ENCODE results near the gene EDN3. TPM values are rescaled to one million over a fixed set of nuclear protein-coding genes. Genes with fewer than 3 reads are reported as not detected.

EDN3 gene
- total and polyA plus RNA-seq, 2 experiments from 2014 or later, result 0.13 to 0.17 TPM

DNA sequence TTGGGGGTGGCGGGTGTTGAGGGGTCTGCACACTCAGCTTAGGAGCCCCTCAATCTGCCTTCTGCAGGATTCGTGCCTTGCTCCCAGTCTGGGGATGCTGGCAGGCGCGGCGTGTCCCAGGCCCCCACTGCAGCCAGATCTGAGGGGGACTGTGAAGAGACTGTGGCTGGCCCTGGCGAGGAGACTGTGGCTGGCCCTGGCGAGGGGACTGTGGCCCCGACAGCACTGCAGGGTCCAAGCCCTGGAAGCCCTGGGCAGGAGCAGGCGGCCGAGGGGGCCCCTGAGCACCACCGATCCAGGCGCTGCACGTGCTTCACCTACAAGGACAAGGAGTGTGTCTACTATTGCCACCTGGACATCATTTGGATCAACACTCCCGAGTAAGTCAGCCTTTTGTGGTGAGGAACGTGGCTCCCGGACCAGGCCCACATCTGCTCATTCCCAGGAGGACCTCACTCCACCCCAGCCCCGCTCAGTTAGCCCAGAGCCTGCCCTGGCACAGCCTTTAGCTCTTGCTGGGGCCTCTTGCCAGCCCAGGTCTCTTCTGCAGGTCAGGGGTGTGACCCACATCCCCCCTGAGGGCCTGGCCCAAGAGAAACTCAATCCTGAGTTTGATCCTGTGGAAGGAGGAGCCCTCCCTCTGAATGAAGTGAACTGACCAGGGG lies 1.1 kb downstream of the EDN3 start:
- ATAC-seq (peak; percentile 13; the same call in 2 of the 3 replicates), DNase-seq (ENCODE audit: low spot score) (no peak)
- Histone ChIP-seq H3K4me3 (peak overlapping the region; percentile 65), H3K27ac (ENCODE audit: low read depth) (no peak overlapping the region), H2AFZ (peak overlapping the region; percentile 98), H3K36me3 (ENCODE audit: insufficient read depth) (no peaks in the 10 kb centered on the region), H3K9me2 (ENCODE audit: insufficient read depth) (peaks cover 6% of the 10 kb centered on the region; the same call in 1 of the 2 replicates), H3F3A (replicated peaks; ENCODE audit: low read depth) (no peaks in the 10 kb centered on the region), H3K4me2 (peak overlapping the region; percentile 83), H3K27me3 (ENCODE audit: insufficient read depth) (peaks cover 59% of the 10 kb centered on the region), H3K4me1 (ENCODE audit: insufficient read depth) (no peaks in the 10 kb centered on the region), H4K20me1 (replicated peaks; ENCODE audit: insufficient read depth) (no peaks in the 10 kb centered on the region), H3K79me2 (replicated peaks; ENCODE audit: insufficient read depth) (no peaks in the 10 kb centered on the region)
- H3K27me3 Mint-ChIP-seq (ENCODE audit: insufficient read depth, low read depth, poor library complexity), result peaks cover 53% of the 10 kb centered on the region
- H3K4me3 Mint-ChIP-seq, result peak overlapping the region; percentile 68; the same call in 1 of the 3 replicates
- no peaks in the 10 kb centered on the region for H3K4me1 Mint-ChIP-seq
- no peak overlapping the region for H3K27ac Mint-ChIP-seq
- H3K9me3 Mint-ChIP-seq, result no peaks in the 10 kb centered on the region
- TF ChIP-seq ZNF331 (CRISPR knock-in tag; IDR thresholded peaks at IDR 0.05; ENCODE audit: low read depth) (no peak), STAT1 (IDR thresholded peaks at IDR 0.05; ENCODE audit: unreplicated experiment) (no peak), EZH2phosphoT487 (IDR thresholded peaks at IDR 0.05; ENCODE audit: unreplicated experiment) (no peak), ZNF114 (CRISPR knock-in tag; IDR thresholded peaks at IDR 0.05) (no peak), CREB1 (CRISPR knock-in tag; IDR thresholded peaks at IDR 0.05; ENCODE audit: low read depth) (no peak), POLR2AphosphoS5 (IDR thresholded peaks at IDR 0.05; ENCODE audit: low read depth) (no peak), NANOG (IDR thresholded peaks at IDR 0.05; ENCODE audit: borderline replicate concordance) (no peak), JUNB (IDR thresholded peaks at IDR 0.05; ENCODE audit: unreplicated experiment) (no peak), EZH2 (IDR thresholded peaks at IDR 0.05; ENCODE audit: low read depth, unreplicated experiment) (no peak)
- TF ChIP-seq, protein P1, sequence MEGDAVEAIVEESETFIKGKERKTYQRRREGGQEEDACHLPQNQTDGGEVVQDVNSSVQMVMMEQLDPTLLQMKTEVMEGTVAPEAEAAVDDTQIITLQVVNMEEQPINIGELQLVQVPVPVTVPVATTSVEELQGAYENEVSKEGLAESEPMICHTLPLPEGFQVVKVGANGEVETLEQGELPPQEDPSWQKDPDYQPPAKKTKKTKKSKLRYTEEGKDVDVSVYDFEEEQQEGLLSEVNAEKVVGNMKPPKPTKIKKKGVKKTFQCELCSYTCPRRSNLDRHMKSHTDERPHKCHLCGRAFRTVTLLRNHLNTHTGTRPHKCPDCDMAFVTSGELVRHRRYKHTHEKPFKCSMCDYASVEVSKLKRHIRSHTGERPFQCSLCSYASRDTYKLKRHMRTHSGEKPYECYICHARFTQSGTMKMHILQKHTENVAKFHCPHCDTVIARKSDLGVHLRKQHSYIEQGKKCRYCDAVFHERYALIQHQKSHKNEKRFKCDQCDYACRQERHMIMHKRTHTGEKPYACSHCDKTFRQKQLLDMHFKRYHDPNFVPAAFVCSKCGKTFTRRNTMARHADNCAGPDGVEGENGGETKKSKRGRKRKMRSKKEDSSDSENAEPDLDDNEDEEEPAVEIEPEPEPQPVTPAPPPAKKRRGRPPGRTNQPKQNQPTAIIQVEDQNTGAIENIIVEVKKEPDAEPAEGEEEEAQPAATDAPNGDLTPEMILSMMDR (conservative IDR thresholded peaks at IDR 0.05; ENCODE audit: low read depth in 2 of 2), result no peak
- TF ChIP-seq, protein P2, sequence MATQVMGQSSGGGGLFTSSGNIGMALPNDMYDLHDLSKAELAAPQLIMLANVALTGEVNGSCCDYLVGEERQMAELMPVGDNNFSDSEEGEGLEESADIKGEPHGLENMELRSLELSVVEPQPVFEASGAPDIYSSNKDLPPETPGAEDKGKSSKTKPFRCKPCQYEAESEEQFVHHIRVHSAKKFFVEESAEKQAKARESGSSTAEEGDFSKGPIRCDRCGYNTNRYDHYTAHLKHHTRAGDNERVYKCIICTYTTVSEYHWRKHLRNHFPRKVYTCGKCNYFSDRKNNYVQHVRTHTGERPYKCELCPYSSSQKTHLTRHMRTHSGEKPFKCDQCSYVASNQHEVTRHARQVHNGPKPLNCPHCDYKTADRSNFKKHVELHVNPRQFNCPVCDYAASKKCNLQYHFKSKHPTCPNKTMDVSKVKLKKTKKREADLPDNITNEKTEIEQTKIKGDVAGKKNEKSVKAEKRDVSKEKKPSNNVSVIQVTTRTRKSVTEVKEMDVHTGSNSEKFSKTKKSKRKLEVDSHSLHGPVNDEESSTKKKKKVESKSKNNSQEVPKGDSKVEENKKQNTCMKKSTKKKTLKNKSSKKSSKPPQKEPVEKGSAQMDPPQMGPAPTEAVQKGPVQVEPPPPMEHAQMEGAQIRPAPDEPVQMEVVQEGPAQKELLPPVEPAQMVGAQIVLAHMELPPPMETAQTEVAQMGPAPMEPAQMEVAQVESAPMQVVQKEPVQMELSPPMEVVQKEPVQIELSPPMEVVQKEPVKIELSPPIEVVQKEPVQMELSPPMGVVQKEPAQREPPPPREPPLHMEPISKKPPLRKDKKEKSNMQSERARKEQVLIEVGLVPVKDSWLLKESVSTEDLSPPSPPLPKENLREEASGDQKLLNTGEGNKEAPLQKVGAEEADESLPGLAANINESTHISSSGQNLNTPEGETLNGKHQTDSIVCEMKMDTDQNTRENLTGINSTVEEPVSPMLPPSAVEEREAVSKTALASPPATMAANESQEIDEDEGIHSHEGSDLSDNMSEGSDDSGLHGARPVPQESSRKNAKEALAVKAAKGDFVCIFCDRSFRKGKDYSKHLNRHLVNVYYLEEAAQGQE (IDR thresholded peaks at IDR 0.05; ENCODE audit: unreplicated experiment), result no peak
- TF ChIP-seq, protein P3, sequence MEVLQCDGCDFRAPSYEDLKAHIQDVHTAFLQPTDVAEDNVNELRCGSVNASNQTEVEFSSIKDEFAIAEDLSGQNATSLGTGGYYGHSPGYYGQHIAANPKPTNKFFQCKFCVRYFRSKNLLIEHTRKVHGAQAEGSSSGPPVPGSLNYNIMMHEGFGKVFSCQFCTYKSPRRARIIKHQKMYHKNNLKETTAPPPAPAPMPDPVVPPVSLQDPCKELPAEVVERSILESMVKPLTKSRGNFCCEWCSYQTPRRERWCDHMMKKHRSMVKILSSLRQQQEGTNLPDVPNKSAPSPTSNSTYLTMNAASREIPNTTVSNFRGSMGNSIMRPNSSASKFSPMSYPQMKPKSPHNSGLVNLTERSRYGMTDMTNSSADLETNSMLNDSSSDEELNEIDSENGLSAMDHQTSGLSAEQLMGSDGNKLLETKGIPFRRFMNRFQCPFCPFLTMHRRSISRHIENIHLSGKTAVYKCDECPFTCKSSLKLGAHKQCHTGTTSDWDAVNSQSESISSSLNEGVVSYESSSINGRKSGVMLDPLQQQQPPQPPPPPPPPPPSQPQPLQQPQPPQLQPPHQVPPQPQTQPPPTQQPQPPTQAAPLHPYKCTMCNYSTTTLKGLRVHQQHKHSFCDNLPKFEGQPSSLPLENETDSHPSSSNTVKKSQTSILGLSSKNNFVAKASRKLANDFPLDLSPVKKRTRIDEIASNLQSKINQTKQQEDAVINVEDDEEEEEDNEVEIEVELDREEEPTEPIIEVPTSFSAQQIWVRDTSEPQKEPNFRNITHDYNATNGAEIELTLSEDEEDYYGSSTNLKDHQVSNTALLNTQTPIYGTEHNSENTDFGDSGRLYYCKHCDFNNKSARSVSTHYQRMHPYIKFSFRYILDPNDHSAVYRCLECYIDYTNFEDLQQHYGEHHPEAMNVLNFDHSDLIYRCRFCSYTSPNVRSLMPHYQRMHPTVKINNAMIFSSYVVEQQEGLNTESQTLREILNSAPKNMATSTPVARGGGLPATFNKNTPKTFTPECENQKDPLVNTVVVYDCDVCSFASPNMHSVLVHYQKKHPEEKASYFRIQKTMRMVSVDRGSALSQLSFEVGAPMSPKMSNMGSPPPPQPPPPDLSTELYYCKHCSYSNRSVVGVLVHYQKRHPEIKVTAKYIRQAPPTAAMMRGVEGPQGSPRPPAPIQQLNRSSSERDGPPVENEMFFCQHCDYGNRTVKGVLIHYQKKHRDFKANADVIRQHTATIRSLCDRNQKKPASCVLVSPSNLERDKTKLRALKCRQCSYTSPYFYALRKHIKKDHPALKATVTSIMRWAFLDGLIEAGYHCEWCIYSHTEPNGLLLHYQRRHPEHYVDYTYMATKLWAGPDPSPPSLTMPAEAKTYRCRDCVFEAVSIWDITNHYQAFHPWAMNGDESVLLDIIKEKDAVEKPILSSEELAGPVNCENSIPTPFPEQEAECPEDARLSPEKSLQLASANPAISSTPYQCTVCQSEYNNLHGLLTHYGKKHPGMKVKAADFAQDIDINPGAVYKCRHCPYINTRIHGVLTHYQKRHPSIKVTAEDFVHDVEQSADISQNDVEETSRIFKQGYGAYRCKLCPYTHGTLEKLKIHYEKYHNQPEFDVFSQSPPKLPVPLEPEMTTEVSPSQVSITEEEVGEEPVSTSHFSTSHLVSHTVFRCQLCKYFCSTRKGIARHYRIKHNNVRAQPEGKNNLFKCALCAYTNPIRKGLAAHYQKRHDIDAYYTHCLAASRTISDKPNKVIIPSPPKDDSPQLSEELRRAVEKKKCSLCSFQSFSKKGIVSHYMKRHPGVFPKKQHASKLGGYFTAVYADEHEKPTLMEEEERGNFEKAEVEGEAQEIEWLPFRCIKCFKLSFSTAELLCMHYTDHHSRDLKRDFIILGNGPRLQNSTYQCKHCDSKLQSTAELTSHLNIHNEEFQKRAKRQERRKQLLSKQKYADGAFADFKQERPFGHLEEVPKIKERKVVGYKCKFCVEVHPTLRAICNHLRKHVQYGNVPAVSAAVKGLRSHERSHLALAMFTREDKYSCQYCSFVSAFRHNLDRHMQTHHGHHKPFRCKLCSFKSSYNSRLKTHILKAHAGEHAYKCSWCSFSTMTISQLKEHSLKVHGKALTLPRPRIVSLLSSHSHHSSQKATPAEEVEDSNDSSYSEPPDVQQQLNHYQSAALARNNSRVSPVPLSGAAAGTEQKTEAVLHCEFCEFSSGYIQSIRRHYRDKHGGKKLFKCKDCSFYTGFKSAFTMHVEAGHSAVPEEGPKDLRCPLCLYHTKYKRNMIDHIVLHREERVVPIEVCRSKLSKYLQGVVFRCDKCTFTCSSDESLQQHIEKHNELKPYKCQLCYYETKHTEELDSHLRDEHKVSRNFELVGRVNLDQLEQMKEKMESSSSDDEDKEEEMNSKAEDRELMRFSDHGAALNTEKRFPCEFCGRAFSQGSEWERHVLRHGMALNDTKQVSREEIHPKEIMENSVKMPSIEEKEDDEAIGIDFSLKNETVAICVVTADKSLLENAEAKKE (CRISPR knock-in tag; IDR thresholded peaks at IDR 0.05), result no peak
- TF ChIP-seq, protein P4, sequence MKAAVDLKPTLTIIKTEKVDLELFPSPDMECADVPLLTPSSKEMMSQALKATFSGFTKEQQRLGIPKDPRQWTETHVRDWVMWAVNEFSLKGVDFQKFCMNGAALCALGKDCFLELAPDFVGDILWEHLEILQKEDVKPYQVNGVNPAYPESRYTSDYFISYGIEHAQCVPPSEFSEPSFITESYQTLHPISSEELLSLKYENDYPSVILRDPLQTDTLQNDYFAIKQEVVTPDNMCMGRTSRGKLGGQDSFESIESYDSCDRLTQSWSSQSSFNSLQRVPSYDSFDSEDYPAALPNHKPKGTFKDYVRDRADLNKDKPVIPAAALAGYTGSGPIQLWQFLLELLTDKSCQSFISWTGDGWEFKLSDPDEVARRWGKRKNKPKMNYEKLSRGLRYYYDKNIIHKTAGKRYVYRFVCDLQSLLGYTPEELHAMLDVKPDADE (IDR thresholded peaks at IDR 0.05), result no peak
- no peaks in the 10 kb centered on the region for H3K36me3 Mint-ChIP-seq (ENCODE audit: low read depth)

Measured in GM23338 (cell line).